Left lung (tissue), 10 donors: ENCODE data around the gene PNMT. TPM values are rescaled to one million over a fixed set of nuclear protein-coding genes. Genes with fewer than 3 reads are reported as not detected.

ENCODE experiments used
- ATAC-seq: fragments of 200-7000 bp; cut with Tn5 transposase; one replicate; pipeline ENCODE4 v1.9.1; 2020; ENCODE audit warnings: moderate library complexity
- DNase-seq, 4 donors: peaks; one replicate each; pipeline ENCODE4 v3.0.0-alpha.2; 2013 to 2020
- H3K27ac ChIP-seq, 2 donors: fragments of 200-600 bp; sonication (generic) in 1 of 2; one replicate each; pipeline versions ENCODE4 v1.5.0 to v1.8.0; 2020 to 2021
- H3K27me3 ChIP-seq, 2 donors: fragments of 200-600 bp; sonication (generic) in 1 of 2; one replicate each; pipeline versions ENCODE4 v1.5.0 to v1.8.0; 2020 to 2021
- H3K36me3 ChIP-seq, 2 donors: fragments of 200-600 bp; sonication (generic) in 1 of 2; one replicate each; pipeline versions ENCODE4 v1.5.0 to v1.8.0; 2020 to 2021
- H3K4me1 ChIP-seq, 2 donors: fragments of 200-600 bp; one replicate each; pipeline ENCODE4 v1.8.0; 2021
- H3K4me3 ChIP-seq, 2 donors: fragments of 200-600 bp; sonication (generic) in 1 of 2; one replicate each; pipeline versions ENCODE4 v1.5.0 to v1.8.0; 2020 to 2021; ENCODE audit warnings: mild to moderate bottlenecking in 1 of 2
- H3K9me3 ChIP-seq, 2 donors: fragments of 200-600 bp; sonication (generic) in 1 of 2; one replicate each; pipeline versions ENCODE4 v1.5.0 to v1.8.0; 2020 to 2021
- CTCF ChIP-seq, 2 donors: fragments of 200-600 bp; sonication (generic) in 1 of 2; IDR thresholded peaks; one replicate each; pipeline versions ENCODE4 v1.5.0 to v1.8.0; 2021; ENCODE audit warnings: antibody characterized with exemption in 2 of 2
- intact Hi-C, 2 donors: fragments of 100-400 bp; cut with DNase I; formaldehyde crosslinking; loops; one replicate each; pipeline versions ENCODE4 v1.11.2 to v1.14.2; 2022
- polyA plus RNA-seq, 6 donors: library from polyadenylated mRNA; unstranded; fragments of 120-200 nt; gene quantifications; one replicate each; pipeline ENCODE4 v1.2.1, GENCODE V29; 2013; ENCODE audit not compliant: insufficient read length in 6 of 6
- total RNA-seq, 2 donors: library from RNA; stranded (reverse); fragmentation: NEBNext Ultra II Directional; extraction: Animal tissue kit (Norgen Biotek cat#: 25700); gene quantifications; one replicate each; pipeline ENCODE4 v1.2.1, GENCODE V29; 2021
- donor health status: DM: no; HTN: yes; CAD: no.
- donor health status: DM: no; HTN: no; CAD: no.

PNMT gene
- total and polyA plus RNA-seq, 8 donors, result 0.38 to 2.4 (median 1.7) TPM

DNA sequence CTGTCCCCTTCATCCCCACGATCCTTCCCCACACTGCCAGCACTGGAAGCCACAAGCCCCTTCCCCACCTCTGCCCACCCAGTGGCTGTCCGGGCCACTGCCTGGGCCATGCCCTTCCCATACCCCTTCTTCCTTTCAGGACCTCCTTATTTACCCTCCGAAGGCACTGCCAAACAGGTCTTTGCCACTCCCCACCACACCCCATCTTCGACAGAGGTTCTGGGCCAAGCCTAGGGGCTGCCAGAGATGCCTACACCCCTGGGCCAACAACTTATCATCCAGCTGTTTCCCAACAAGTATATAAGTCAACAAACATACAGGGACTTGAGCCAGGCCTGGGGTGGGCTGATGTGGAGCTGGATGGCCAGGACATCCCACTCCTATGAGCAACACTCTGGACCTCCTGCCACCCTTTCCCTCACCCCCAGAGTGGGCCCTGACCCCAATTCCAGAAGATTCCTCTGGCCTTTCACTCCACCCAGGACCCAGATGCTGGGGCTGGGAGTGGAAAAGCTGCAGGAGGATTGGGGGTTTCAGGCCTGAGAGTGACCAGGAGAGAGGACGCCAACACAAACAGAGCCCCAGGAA, 43.0 kb upstream of the PNMT start:
- H3K4me3 ChIP-seq, result no peak overlapping the region
- DNase-seq, result peak in 2 of 4 donors; percentile 68 to 82
- no peak for ATAC-seq
- H3K36me3 ChIP-seq, result no peaks in the 10 kb centered on the region
- no peak for TF ChIP-seq CTCF (IDR thresholded peaks at IDR 0.05)
- no peaks in the 10 kb centered on the region for H3K9me3 ChIP-seq
- peaks cover 17 to 62% of the 10 kb centered on the region in 2 donors for H3K27me3 ChIP-seq
- peaks cover 6 to 44% of the 10 kb centered on the region in 2 donors for H3K4me1 ChIP-seq
- intact Hi-C loops, result no loop called here
- no peak overlapping the region for H3K27ac ChIP-seq

DNA sequence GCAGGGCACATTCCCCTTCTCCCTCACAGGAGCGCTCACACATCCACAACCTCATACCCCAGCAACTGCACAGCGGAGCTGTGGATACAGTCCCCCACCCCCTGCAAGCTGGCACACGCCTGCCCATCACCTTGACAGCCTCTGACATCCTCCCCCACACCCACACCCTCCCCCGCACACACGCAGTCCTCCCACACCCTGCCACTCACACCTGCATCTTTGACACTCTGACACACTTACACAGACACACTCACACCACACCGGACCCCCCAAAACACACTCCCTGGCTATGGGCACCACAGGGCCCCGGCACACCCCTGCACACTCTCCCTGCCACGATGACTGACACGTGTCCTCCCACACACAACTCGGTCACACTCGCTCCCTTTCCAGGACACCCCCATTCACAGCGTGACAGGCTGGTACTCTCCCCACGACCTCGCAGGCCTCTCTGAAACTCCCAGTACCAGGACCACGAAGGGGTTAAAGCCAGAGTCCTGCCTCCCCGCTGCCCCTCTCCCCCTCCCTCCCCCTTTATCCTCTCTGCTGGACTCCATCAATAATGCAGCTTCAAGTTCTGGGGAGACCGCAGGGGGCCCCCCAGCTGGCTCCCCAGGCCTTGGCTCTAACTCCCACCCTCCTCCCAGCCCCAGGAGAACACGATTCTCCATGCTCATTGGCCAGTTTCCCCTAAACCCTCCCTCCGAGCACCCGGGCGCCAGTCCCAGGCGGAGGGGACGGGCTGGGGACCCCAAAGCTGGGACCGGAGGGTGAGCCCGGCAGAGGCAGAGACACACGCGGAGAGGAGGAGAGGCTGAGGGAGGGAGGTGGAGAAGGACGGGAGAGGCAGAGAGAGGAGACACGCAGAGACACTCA, 41.8 kb upstream of the PNMT start, which contains the start of gene PPP1R1B:
TSS of gene PPP1R1B (plus strand) at position 782 of the 876 bp plus-strand sequence. CDS start 441 bp downstream, outside the sequence.
- no peak for ATAC-seq
- peaks cover 6 to 46% of the 10 kb centered on the region in 2 donors for H3K4me1 ChIP-seq
- H3K9me3 ChIP-seq, result no peaks in the 10 kb centered on the region
- TF ChIP-seq CTCF (IDR thresholded peaks at IDR 0.05), result no peak
- H3K27me3 ChIP-seq, result peaks cover 17 to 56% of the 10 kb centered on the region in 2 donors
- H3K36me3 ChIP-seq, result no peaks in the 10 kb centered on the region
- no peak within 1 kb of the TSS for H3K27ac ChIP-seq
- peak within 1 kb of the TSS; percentile 28 to 33 for H3K4me3 ChIP-seq
- peak in 1 of 4 donors; percentile 59 for DNase-seq
- intact Hi-C loops, result no loop called here

DNA sequence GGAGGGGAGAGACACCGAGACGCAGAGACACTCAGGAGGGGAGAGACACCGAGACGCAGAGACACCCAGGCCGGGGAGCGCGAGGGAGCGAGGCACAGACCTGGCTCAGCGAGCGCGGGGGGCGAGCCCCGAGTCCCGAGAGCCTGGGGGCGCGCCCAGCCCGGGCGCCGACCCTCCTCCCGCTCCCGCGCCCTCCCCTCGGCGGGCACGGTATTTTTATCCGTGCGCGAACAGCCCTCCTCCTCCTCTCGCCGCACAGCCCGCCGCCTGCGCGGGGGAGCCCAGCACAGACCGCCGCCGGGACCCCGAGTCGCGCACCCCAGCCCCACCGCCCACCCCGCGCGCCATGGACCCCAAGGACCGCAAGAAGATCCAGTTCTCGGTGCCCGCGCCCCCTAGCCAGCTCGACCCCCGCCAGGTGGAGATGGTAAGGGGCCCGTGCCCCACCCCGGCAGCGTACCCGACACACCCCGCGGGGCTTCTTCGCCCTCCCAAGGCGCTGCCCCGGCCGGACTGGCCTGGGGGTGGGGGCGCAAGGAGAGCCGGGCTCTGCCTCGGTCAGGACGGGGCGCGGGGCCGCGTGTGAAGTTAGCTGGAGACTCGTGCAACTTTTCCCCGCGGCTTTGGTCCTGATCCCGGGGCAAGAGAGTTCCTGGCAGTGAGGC, 41.1 kb upstream of the PNMT start:
- DNase-seq (no peak), ATAC-seq (no peak)
- no peaks in the 10 kb centered on the region for H3K9me3 ChIP-seq
- no peak for TF ChIP-seq CTCF (IDR thresholded peaks at IDR 0.05)
- peak overlapping the region; percentile 28 to 33 for H3K4me3 ChIP-seq
- peaks cover 17 to 62% of the 10 kb centered on the region in 2 donors for H3K27me3 ChIP-seq
- intact Hi-C loops, result no loop called here
- H3K4me1 ChIP-seq, result peaks cover 6 to 47% of the 10 kb centered on the region in 2 donors
- H3K36me3 ChIP-seq, result no peaks in the 10 kb centered on the region
- no peak overlapping the region for H3K27ac ChIP-seq

GRCh38 chr17:39627712-39628516, 40.3 kb upstream of the PNMT start:
- no peak overlapping the region for H3K27ac ChIP-seq
- no peak for TF ChIP-seq CTCF (IDR thresholded peaks at IDR 0.05)
- DNase-seq (no peak), ATAC-seq (no peak)
- H3K4me3 ChIP-seq, result peak overlapping the region in 1 of 2 donors; percentile 33
- no peaks in the 10 kb centered on the region for H3K36me3 ChIP-seq
- H3K4me1 ChIP-seq, result peaks cover 6 to 43% of the 10 kb centered on the region in 2 donors
- peaks cover 17 to 64% of the 10 kb centered on the region in 2 donors for H3K27me3 ChIP-seq
- no peaks in the 10 kb centered on the region for H3K9me3 ChIP-seq
- intact Hi-C loops, result no loop called here
